Left lung (tissue), 10 donors: Measurements from ENCODE around the gene CFAP251. TPM values are rescaled to one million over a fixed set of nuclear protein-coding genes. Genes with fewer than 3 reads are reported as not detected.

Experiments used
- ATAC-seq: fragments of 200-7000 bp; cut with Tn5 transposase; one replicate; pipeline ENCODE4 v1.9.1; 2020; ENCODE audit warnings: moderate library complexity
- DNase-seq, 4 donors: peaks; one replicate each; pipeline ENCODE4 v3.0.0-alpha.2; 2013 to 2020
- H3K27ac ChIP-seq, 2 donors: fragments of 200-600 bp; sonication (generic) in 1 of 2; one replicate each; pipeline versions ENCODE4 v1.5.0 to v1.8.0; 2020 to 2021
- H3K27me3 ChIP-seq, 2 donors: fragments of 200-600 bp; sonication (generic) in 1 of 2; one replicate each; pipeline versions ENCODE4 v1.5.0 to v1.8.0; 2020 to 2021
- H3K36me3 ChIP-seq, 2 donors: fragments of 200-600 bp; sonication (generic) in 1 of 2; one replicate each; pipeline versions ENCODE4 v1.5.0 to v1.8.0; 2020 to 2021
- H3K4me1 ChIP-seq, 2 donors: fragments of 200-600 bp; one replicate each; pipeline ENCODE4 v1.8.0; 2021
- H3K4me3 ChIP-seq, 2 donors: fragments of 200-600 bp; sonication (generic) in 1 of 2; one replicate each; pipeline versions ENCODE4 v1.5.0 to v1.8.0; 2020 to 2021; ENCODE audit warnings: mild to moderate bottlenecking in 1 of 2
- H3K9me3 ChIP-seq, 2 donors: fragments of 200-600 bp; sonication (generic) in 1 of 2; one replicate each; pipeline versions ENCODE4 v1.5.0 to v1.8.0; 2020 to 2021
- intact Hi-C, 2 donors: fragments of 100-400 bp; cut with DNase I; formaldehyde crosslinking; loops; one replicate each; pipeline versions ENCODE4 v1.11.2 to v1.14.2; 2022
- polyA plus RNA-seq, 6 donors: library from polyadenylated mRNA; unstranded; fragments of 120-200 nt; gene quantifications; one replicate each; pipeline ENCODE4 v1.2.1, GENCODE V29; 2013; ENCODE audit not compliant: insufficient read length in 6 of 6
- total RNA-seq, 2 donors: library from RNA; stranded (reverse); fragmentation: NEBNext Ultra II Directional; extraction: Animal tissue kit (Norgen Biotek cat#: 25700); gene quantifications; one replicate each; pipeline ENCODE4 v1.2.1, GENCODE V29; 2021
- TF ChIP-seq, protein P1 (sequence below), 2 donors: fragments of 200-600 bp; sonication (generic) in 1 of 2; IDR thresholded peaks; one replicate each; pipeline versions ENCODE4 v1.5.0 to v1.8.0; 2021; ENCODE audit warnings: antibody characterized with exemption in 2 of 2
- donor health status: DM: no; HTN: yes; CAD: no.
- donor health status: DM: no; HTN: no; CAD: no.

Gene CFAP251
- total and polyA plus RNA-seq, 8 donors = 3.9 to 13.3 (median 9.4) TPM

DNA sequence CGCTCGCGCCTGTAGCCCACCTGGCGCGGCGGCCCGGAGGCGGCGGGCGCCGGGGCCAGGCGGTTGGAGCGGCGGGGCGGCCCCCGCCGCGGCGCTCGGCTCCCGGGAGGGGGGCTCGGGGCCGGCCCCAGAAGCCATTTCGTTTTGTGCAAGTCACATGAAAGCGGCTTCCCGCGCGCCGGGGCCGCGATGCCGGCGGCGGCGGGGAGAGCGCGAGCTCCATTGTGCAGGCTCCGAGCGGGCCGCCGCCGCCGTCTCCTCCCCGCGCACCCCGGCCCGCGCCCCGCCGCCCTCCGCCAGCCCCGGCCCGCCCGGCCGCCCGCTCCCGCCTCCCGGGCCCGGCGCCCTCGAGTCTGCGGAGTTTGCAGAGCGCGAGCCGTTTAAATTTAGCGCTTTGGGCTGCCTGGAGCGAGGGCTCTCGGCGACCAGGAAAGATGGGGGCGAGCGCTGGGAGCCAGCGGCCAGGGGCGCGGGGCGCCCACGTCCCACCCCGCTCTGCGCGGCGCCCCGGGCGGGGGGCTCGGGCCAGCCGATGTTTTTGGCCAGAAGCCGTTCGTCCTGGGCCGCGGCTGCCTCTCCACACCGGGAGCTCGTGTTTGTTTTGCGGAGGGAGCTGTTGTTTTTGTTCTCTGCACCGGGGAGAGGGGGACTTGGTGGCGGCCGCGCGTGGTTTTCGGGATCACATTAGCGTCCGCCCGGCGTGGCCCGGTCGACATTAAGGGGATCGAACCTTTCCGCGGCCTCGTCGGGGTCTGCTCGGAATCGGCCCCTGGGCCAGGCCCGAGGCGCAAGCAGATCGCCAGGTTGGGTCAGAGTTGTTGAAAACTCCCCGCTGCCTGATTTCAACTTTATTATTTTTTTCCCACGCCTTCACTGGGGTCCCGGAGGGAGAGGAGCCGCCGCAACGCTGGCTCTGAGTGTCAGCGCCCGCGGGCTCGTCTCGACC, 104.3 kb downstream of the CFAP251 start:
- H3K4me1 ChIP-seq = peaks cover 5 to 24% of the 10 kb centered on the region in 2 donors
- peak overlapping the region; percentile 57 to 60 for H3K4me3 ChIP-seq
- DNase-seq (peak in 2 of 4 donors; percentile 20 to 80), ATAC-seq (peak; percentile 10)
- peaks cover 0 to 7% of the 10 kb centered on the region in 2 donors for H3K9me3 ChIP-seq
- intact Hi-C loops = no loop called here
- no peaks in the 10 kb centered on the region for H3K36me3 ChIP-seq
- peaks cover 0 to 35% of the 10 kb centered on the region in 2 donors for H3K27me3 ChIP-seq
- TF ChIP-seq, protein P1, sequence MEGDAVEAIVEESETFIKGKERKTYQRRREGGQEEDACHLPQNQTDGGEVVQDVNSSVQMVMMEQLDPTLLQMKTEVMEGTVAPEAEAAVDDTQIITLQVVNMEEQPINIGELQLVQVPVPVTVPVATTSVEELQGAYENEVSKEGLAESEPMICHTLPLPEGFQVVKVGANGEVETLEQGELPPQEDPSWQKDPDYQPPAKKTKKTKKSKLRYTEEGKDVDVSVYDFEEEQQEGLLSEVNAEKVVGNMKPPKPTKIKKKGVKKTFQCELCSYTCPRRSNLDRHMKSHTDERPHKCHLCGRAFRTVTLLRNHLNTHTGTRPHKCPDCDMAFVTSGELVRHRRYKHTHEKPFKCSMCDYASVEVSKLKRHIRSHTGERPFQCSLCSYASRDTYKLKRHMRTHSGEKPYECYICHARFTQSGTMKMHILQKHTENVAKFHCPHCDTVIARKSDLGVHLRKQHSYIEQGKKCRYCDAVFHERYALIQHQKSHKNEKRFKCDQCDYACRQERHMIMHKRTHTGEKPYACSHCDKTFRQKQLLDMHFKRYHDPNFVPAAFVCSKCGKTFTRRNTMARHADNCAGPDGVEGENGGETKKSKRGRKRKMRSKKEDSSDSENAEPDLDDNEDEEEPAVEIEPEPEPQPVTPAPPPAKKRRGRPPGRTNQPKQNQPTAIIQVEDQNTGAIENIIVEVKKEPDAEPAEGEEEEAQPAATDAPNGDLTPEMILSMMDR (IDR thresholded peaks at IDR 0.05) = no peak
- H3K27ac ChIP-seq = peak overlapping the region; percentile 58 to 81

GRCh38 chr12:122023339-122024131, 105.1 kb downstream of the CFAP251 start:
- ATAC-seq (peak; percentile 71), DNase-seq (peak in 3 of 4 donors; percentile 63 to 81 (median 73))
- Histone ChIP-seq H3K4me3 (peak overlapping the region; percentile 57 to 60), H3K4me1 (peaks cover 5 to 24% of the 10 kb centered on the region in 2 donors), H3K27me3 (peaks cover 0 to 35% of the 10 kb centered on the region in 2 donors), H3K9me3 (peaks cover 0 to 3% of the 10 kb centered on the region in 2 donors), H3K36me3 (no peaks in the 10 kb centered on the region), H3K27ac (peak overlapping the region; percentile 58 to 81)
- TF ChIP-seq, protein P1 (IDR thresholded peaks at IDR 0.05) = no peak
- intact Hi-C loops = no loop called here

DNA sequence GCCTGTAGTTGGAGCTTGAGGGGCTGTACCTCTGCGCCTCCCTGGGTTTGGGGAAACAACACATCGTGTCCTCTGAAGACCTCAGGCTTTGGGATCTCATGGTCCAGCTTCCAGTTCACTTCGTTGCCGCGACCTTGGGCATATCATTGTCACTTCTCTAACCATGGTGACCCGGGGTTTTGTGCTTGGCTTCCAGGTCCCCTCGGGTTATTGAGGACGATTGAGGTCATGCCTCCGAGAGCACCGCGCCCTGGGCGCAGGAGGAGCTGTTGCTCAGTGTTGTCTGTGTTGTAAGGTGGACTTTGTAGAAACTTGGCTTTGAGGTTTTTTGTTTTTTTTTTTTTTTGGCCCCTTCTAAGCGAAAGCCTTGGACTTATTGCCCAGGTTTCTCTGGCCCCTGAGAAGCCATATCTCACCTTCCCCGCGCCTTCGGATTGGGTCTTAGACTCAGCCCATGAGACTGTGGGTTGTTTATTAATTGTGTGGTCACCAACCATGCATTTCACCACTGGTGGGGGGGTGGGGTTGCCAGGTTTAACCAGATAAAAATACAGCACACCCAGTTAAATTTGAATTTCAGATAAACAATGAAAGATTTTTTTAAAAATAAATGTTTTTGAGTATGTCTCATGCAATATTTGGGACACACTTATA, 105.9 kb downstream of the CFAP251 start:
- TF ChIP-seq, protein P1 (IDR thresholded peaks at IDR 0.05) = no peak
- no peak for ATAC-seq
- H3K4me3 ChIP-seq = peak overlapping the region in 1 of 2 donors; percentile 57

GRCh38 chr12:122026706-122027333, 108.4 kb downstream of the CFAP251 start:
- H3K9me3 ChIP-seq = no peaks in the 10 kb centered on the region
- ATAC-seq (no peak), DNase-seq (no peak)
- TF ChIP-seq, protein P1 (IDR thresholded peaks at IDR 0.05) = no peak
- intact Hi-C loops = no loop called here
- H3K27ac ChIP-seq = no peak overlapping the region
- no peak overlapping the region for H3K4me3 ChIP-seq
- H3K4me1 ChIP-seq = peaks cover 5 to 14% of the 10 kb centered on the region in 2 donors
- H3K27me3 ChIP-seq = peaks cover 0 to 17% of the 10 kb centered on the region in 2 donors
- H3K36me3 ChIP-seq = no peaks in the 10 kb centered on the region

More for the DNA sequence above, 105.9 kb downstream of the CFAP251 start:
- DNase-seq = no peak
- peaks cover 0 to 35% of the 10 kb centered on the region in 2 donors for H3K27me3 ChIP-seq
- no peaks in the 10 kb centered on the region for H3K9me3 ChIP-seq
- H3K4me1 ChIP-seq = peaks cover 5 to 24% of the 10 kb centered on the region in 2 donors
- intact Hi-C loops = no loop called here
- no peaks in the 10 kb centered on the region for H3K36me3 ChIP-seq
- peak overlapping the region; percentile 58 to 81 for H3K27ac ChIP-seq
